Measurements from ENCODE around the gene AHRR. TPM values are rescaled to one million over a fixed set of nuclear protein-coding genes. Genes with fewer than 3 reads are reported as not detected.
A peak's percentile ranks its signal among the peaks of the same experiment; 100 is the strongest.

AHRR gene
- total RNA-seq, 1 donor from 2014 or later, result 8.4 TPM

DNA sequence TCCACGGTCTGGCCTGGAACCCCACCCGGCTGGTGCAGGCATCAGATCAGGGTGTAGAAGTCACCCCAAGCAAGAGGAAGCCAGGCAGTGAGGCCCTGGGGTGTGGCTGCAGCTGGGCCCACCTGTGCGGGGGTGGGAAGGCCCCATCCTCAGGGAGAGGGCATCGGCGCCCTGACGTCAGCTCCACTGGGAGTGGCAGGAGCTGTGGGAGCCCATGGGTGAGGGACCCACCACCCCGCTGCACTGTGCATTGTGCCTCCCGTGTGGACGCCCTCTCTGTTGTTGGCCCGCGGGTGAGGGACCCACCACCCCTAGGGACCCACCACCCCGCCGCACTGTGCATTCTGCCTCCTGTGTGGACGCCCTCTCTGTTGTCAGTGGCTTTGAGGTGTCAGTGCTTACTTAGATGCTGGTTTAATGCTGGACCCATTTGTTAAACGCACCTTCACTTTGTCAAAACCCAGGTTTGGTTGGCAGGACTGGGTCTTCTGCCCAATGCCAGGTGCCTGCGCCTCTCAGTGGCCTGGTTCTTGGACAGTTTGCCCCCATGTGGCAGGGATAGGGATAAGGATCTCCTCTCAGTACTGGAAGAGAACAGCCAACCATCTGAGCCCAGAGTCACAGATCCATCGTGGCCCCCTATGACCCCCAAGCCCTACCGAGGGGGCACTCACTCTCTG, 114.6 kb downstream of the AHRR start:
- Histone ChIP-seq H3K36me3 (no peaks in the 10 kb centered on the region), H3K4me1 (no peaks in the 10 kb centered on the region), H3K27me3 (ENCODE audit: low read depth) (no peaks in the 10 kb centered on the region), H3K27ac (no peak overlapping the region), H3K9me3 (no peaks in the 10 kb centered on the region), H3K4me3 (no peak overlapping the region)
- TF ChIP-seq, protein P1, sequence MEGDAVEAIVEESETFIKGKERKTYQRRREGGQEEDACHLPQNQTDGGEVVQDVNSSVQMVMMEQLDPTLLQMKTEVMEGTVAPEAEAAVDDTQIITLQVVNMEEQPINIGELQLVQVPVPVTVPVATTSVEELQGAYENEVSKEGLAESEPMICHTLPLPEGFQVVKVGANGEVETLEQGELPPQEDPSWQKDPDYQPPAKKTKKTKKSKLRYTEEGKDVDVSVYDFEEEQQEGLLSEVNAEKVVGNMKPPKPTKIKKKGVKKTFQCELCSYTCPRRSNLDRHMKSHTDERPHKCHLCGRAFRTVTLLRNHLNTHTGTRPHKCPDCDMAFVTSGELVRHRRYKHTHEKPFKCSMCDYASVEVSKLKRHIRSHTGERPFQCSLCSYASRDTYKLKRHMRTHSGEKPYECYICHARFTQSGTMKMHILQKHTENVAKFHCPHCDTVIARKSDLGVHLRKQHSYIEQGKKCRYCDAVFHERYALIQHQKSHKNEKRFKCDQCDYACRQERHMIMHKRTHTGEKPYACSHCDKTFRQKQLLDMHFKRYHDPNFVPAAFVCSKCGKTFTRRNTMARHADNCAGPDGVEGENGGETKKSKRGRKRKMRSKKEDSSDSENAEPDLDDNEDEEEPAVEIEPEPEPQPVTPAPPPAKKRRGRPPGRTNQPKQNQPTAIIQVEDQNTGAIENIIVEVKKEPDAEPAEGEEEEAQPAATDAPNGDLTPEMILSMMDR (IDR thresholded peaks at IDR 0.05), result no peak
- intact Hi-C loops (cut with DNase I), result no loop called here
- peak; percentile 43 for DNase-seq
- ATAC-seq, result no peak

DNA sequence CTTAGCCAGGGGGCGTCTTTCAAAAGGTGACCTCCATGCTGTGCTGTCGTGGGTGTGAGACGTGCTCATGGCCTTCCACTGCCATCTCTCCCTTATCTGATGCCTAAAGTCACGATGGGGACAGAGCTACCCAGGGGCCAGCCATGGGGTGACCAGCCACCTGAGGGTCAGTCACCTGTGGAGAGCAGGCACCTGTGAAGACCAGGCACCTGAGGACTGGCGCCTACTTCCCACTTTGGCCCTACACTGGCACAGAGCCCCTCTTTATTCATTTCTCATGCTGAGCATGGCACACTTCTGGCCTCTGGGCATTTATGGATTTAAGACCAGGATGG, 115.1 kb downstream of the AHRR start:
- intact Hi-C loops (cut with DNase I), result no loop called here

DNA sequence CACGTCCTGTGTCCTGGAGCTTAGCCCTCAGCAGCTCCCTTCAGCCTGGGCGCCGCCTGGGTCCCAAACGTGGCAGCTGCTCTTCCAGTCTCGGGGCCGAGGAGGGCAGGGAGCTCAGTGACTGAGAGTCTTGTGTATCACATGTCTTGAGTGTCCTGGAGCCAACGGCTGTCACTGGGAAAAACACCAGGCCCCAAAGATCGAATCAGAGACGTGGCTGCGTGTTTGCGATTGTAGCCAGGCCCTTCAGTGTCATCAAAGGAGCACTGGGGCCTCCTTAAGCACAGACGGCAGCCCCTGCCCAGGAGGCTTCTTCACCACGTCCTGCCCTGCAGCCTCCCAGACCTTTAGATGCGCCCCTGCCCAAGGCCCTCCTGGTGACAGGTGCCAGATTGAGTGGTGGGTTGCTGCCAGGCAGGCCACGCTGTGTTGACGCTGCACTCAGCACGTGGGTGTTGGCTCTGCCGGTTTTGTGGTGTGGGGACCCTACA, 115.8 kb downstream of the AHRR start:
- intact Hi-C loops (cut with DNase I), result no loop called here
- no peak for ATAC-seq
- peaks cover 5% of the 10 kb centered on the region for H3K4me1 ChIP-seq

More for the DNA sequence above, 115.1 kb downstream of the AHRR start:
- ATAC-seq (no peak), DNase-seq (no peak)
- Histone ChIP-seq H3K27me3 (ENCODE audit: low read depth) (no peaks in the 10 kb centered on the region), H3K27ac (no peak overlapping the region), H3K4me3 (no peak overlapping the region), H3K9me3 (no peaks in the 10 kb centered on the region), H3K36me3 (no peaks in the 10 kb centered on the region), H3K4me1 (no peaks in the 10 kb centered on the region)
- TF ChIP-seq, protein P1 (IDR thresholded peaks at IDR 0.05), result no peak

DNA sequence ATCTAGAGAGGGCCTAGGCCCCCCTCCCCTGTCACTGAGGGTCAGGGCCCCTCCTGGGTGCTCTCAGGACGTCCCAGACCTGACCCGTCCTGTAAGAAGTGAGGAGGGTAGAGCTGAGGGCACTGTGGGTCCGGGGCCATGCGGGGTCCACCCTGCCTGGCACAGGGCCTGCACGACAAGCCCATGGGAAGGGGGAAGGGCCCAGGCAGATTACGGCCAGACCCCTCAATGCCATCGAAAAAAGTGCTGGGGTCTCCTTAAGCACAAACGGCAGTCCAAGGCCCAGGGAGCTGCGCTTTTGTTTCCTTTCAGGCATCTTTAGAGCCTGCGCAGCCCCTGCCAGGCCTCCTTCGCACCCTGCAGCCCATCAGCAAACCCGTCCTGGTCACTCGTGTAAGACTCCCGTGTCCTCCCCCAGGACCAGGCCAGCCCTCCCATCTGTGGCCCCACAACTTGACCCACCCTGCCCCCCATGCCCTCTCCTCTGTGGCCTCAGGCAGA, 117.0 kb downstream of the AHRR start:
- intact Hi-C loops (cut with DNase I), result no loop called here
- Histone ChIP-seq H3K4me3 (no peak overlapping the region), H3K27ac (no peak overlapping the region), H3K27me3 (ENCODE audit: low read depth) (no peaks in the 10 kb centered on the region), H3K9me3 (no peaks in the 10 kb centered on the region), H3K36me3 (no peaks in the 10 kb centered on the region), H3K4me1 (peaks cover 8% of the 10 kb centered on the region)
- ATAC-seq (no peak), DNase-seq (no peak)
- TF ChIP-seq, protein P1 (IDR thresholded peaks at IDR 0.05), result no peak

More for the DNA sequence above, 115.8 kb downstream of the AHRR start:
- Histone ChIP-seq H3K27me3 (ENCODE audit: low read depth) (no peaks in the 10 kb centered on the region), H3K27ac (no peak overlapping the region), H3K4me3 (no peak overlapping the region), H3K9me3 (no peaks in the 10 kb centered on the region), H3K36me3 (no peaks in the 10 kb centered on the region)
- DNase-seq, result no peak
- TF ChIP-seq, protein P1 (IDR thresholded peaks at IDR 0.05), result no peak

DNA sequence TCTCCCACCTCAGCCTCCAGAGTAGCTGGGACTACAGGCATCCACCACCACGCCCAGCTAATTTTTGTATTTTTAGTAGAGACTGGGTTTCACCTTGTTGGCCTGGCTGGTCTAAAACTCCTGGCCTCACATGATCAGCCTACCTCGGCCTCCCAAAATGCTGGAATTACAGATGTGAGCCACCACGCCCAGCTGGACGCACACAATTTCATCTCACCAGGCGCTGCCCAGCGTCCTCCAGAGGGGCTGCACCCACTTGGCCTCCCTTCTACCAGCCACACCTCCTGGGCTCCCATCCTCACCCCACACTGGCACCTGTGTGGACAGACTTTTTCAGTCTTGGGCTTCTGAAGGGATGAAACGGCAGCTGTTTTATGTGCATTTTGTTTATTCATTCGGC, 117.7 kb downstream of the AHRR start:
- H3K36me3 ChIP-seq, result no peaks in the 10 kb centered on the region
- no peaks in the 10 kb centered on the region for H3K9me3 ChIP-seq
- TF ChIP-seq, protein P1 (IDR thresholded peaks at IDR 0.05), result no peak
- peaks cover 15% of the 10 kb centered on the region for H3K4me1 ChIP-seq
- intact Hi-C loops (cut with DNase I), result no loop called here
- H3K4me3 ChIP-seq, result no peak overlapping the region
- no peak for ATAC-seq
- no peaks in the 10 kb centered on the region for H3K27me3 ChIP-seq (ENCODE audit: low read depth)
- H3K27ac ChIP-seq, result no peak overlapping the region
- no peak for DNase-seq

Data from lower lobe of right lung (tissue), 2 donors.